Upper lobe of right lung (tissue), 1 donor: Measurements from ENCODE around the gene TRIP6. TPM values are rescaled to one million over a fixed set of nuclear protein-coding genes. Genes with fewer than 3 reads are reported as not detected.

Experiments used
- ATAC-seq: fragments of 200-7000 bp; cut with Tn5 transposase; one replicate; pipeline ENCODE4 v1.9.1; 2020; ENCODE audit warnings: mild to moderate bottlenecking, moderate library complexity
- DNase-seq: peaks from one replicate; pipeline ENCODE4 v3.0.0-alpha.2; 2020
- H3K27ac ChIP-seq: fragments of 200-600 bp; one replicate; pipeline ENCODE4 v1.8.0; 2022
- H3K27me3 ChIP-seq: fragments of 200-600 bp; one replicate; pipeline ENCODE4 v1.8.0; 2022; ENCODE audit warnings: mild to moderate bottlenecking
- H3K36me3 ChIP-seq: fragments of 200-600 bp; one replicate; pipeline ENCODE4 v1.8.0; 2022
- H3K4me1 ChIP-seq: fragments of 200-600 bp; one replicate; pipeline ENCODE4 v1.8.0; 2022
- H3K4me3 ChIP-seq: fragments of 200-600 bp; one replicate; pipeline ENCODE4 v1.8.0; 2022; ENCODE audit warnings: mild to moderate bottlenecking
- H3K9me3 ChIP-seq: fragments of 200-600 bp; one replicate; pipeline ENCODE4 v1.8.0; 2022
- intact Hi-C: fragments of 100-400 bp; cut with DNase I; formaldehyde crosslinking; loops from one replicate; pipeline ENCODE4 v1.11.0; 2022
- total RNA-seq: library from RNA; stranded (reverse); fragmentation: NEBNext Ultra II Directional; extraction: Animal tissue kit (Norgen Biotek cat#: 25700); gene quantifications from one replicate; pipeline ENCODE4 v1.2.1, GENCODE V29; 2021
- TF ChIP-seq, protein P1 (sequence below): fragments of 200-600 bp; IDR thresholded peaks from one replicate; pipeline ENCODE4 v1.8.0; 2022; ENCODE audit warnings: antibody characterized with exemption
- donor health status: DM: no; HTN: yes; CAD: no; lungs with severe emphysema.

The TRIP6 gene
- total RNA-seq, 1 donor from 2014 or later: 65.3 TPM

- H3K4me1 ChIP-seq: peaks cover 27% of the 10 kb centered on the region
- no peaks in the 10 kb centered on the region for H3K27me3 ChIP-seq
- intact Hi-C loops: no loop called here
- no peak for DNase-seq
- H3K36me3 ChIP-seq: peaks cover 52% of the 10 kb centered on the region
- ATAC-seq: no peak
- H3K27ac ChIP-seq: peak overlapping the region; percentile 84
- TF ChIP-seq, protein P1, sequence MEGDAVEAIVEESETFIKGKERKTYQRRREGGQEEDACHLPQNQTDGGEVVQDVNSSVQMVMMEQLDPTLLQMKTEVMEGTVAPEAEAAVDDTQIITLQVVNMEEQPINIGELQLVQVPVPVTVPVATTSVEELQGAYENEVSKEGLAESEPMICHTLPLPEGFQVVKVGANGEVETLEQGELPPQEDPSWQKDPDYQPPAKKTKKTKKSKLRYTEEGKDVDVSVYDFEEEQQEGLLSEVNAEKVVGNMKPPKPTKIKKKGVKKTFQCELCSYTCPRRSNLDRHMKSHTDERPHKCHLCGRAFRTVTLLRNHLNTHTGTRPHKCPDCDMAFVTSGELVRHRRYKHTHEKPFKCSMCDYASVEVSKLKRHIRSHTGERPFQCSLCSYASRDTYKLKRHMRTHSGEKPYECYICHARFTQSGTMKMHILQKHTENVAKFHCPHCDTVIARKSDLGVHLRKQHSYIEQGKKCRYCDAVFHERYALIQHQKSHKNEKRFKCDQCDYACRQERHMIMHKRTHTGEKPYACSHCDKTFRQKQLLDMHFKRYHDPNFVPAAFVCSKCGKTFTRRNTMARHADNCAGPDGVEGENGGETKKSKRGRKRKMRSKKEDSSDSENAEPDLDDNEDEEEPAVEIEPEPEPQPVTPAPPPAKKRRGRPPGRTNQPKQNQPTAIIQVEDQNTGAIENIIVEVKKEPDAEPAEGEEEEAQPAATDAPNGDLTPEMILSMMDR: no peak
- H3K9me3 ChIP-seq: no peaks in the 10 kb centered on the region
- H3K4me3 ChIP-seq: peak overlapping the region; percentile 83
Measured at GRCh38 chr7:100888291-100888987, 21.3 kb downstream of the TRIP6 start.

GRCh38 chr7:100888988-100889750 lies 22.0 kb downstream of the TRIP6 start, which contains the start of gene UFSP1:
Gene UFSP1 (minus strand): TSS chr7:100889715. CDS start chr7:100889271, 444 bp downstream.
- no peaks in the 10 kb centered on the region for H3K9me3 ChIP-seq
- peak within 1 kb of the TSS; percentile 88 for H3K27ac ChIP-seq
- ATAC-seq: peak; percentile 69
- H3K4me3 ChIP-seq: peak within 1 kb of the TSS; percentile 83
- H3K4me1 ChIP-seq: peaks cover 27% of the 10 kb centered on the region
- no peak for DNase-seq
- H3K27me3 ChIP-seq: no peaks in the 10 kb centered on the region
- peaks cover 44% of the 10 kb centered on the region for H3K36me3 ChIP-seq
- TF ChIP-seq, protein P1: no peak
- intact Hi-C loops: no loop called here

DNA sequence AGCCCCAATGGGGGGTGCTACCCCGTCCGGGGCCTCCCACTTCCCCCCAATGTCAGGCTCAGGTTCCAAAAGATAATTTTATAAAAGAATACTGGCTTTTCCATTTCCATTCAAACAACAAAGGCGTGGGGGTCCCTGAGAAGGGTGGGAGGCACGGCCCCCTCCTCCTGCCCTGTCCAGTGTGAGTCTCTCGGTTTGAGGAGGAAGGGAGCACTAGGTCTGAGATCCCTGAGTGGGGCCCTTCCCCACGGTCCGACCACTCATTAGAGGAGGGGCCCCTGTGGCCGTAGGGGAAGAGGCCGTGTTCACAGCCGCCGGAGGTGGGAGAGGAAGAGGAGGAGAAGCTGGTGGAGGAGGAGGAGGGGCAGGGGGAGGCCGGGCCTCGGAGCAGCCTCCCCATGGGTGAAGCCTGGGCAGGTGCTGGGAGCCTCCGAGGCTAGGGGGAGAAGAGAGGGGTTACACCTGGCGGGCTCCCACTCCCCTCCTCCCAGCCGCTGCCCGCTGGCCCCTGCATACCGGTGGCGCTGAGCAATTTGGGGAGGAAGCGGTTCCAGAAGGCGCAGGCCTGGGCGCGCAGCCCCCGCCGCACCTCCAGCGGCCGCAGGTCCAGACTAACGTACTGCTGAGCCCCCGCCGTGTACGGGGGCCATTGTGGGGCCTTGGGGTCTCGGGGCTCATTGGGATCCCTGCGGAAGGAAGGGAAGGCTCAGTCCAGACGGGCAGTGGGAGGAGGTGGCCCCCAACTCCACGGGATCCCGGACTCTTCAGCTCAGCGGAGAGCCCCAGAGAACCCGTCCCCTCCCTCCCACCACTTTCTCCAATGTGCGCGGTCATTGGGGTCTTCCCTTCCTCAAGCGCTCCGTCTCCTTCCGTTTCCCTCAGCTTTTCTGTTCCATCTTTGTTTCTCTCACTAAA lies 23.7 kb downstream of the TRIP6 start:
- intact Hi-C loops: no loop called here
- Histone ChIP-seq H3K9me3 (no peaks in the 10 kb centered on the region), H3K27ac (peak overlapping the region; percentile 88), H3K27me3 (peaks cover 10% of the 10 kb centered on the region), H3K4me3 (peak overlapping the region; percentile 83), H3K4me1 (peaks cover 39% of the 10 kb centered on the region), H3K36me3 (peaks cover 27% of the 10 kb centered on the region)
- DNase-seq (no peak), ATAC-seq (no peak)
- TF ChIP-seq, protein P1: no peak

DNA sequence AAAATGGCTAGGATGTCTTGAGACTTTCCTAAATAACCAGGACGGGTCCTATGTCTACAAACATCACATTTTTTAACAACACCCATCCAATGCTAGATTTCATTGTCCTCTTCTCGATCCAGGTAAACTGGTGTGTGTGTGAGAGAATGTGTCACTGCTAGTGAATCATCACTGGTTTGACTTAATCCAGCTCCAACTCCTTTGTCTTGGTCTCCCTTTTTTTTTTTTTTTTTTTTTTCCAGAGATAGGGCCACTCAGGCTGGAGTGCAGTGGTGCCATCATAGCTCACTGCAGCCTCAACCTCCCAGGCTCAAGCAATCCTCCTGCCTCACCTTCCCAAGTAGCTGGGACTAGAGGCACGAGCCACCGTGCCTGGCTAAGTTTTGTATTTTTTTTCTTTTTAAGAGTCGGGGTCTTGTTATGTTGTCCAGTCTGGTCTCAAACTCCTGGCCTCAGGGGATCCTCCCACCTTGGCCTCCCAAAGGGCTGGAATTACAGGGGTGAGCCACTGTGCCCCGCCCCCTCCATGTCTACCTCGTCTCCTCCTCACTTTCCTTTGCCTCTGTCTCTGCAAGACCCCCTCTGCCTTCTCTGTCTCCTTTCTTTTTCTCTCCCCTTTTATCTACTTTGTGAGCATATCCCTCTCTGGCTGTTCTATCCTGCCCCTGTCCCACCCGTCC lies 24.5 kb downstream of the TRIP6 start:
- Histone ChIP-seq H3K36me3 (peaks cover 19% of the 10 kb centered on the region), H3K27ac (no peak overlapping the region), H3K4me3 (no peak overlapping the region), H3K4me1 (peaks cover 47% of the 10 kb centered on the region), H3K27me3 (peaks cover 18% of the 10 kb centered on the region), H3K9me3 (no peaks in the 10 kb centered on the region)
- TF ChIP-seq, protein P1: no peak
- DNase-seq (no peak), ATAC-seq (no peak)
- intact Hi-C loops: no loop called here
